Smooth muscle cell (in vitro differentiated cells): Measurements from ENCODE around the gene STK11IP. TPM values are rescaled to one million over a fixed set of nuclear protein-coding genes. Genes with fewer than 3 reads are reported as not detected.

Experiments used
- DNase-seq: peaks from one replicate; lab custom pipeline; 2025; ENCODE audit not compliant: unreplicated experiment; lab: John Stamatoyannopoulos, UW
- H2AFZ ChIP-seq: fragments of 200-600 bp; sonication (generic); 2 replicates; pipeline ENCODE4 v1.6.0; 2016; ENCODE audit warnings: antibody characterized with exemption, low read depth, mild to moderate bottlenecking
- H3F3A ChIP-seq: fragments of 200-600 bp; sonication (generic); 2 replicates; pipeline ENCODE4 v1.6.0; 2017; ENCODE audit warnings: antibody characterized with exemption, low read depth
- H3K27ac ChIP-seq: fragments of 200-600 bp; sonication (generic); 2 replicates; pipeline ENCODE4 v1.5.1; 2016; ENCODE audit warnings: low read depth, mild to moderate bottlenecking
- H3K27me3 ChIP-seq: fragments of 200-600 bp; sonication (generic); 2 replicates; pipeline ENCODE4 v1.6.1; 2016; ENCODE audit warnings: low read depth, mild to moderate bottlenecking
- H3K36me3 ChIP-seq: fragments of 200-600 bp; sonication (generic); 2 replicates; pipeline ENCODE4 v1.5.1; 2016; ENCODE audit warnings: low read depth
- H3K4me1 ChIP-seq: fragments of 200-600 bp; sonication (generic); 2 replicates; pipeline ENCODE4 v1.5.1; 2016; ENCODE audit warnings: low read depth
- H3K4me2 ChIP-seq: fragments of 200-600 bp; sonication (generic); 2 replicates; pipeline ENCODE4 v1.6.0; 2016; ENCODE audit warnings: mild to moderate bottlenecking
- H3K4me3 ChIP-seq: fragments of 200-600 bp; sonication (generic); 2 replicates; pipeline ENCODE4 v1.5.1; 2016; ENCODE audit warnings: mild to moderate bottlenecking
- H3K79me2 ChIP-seq: fragments of 200-600 bp; sonication (generic); 2 replicates; pipeline ENCODE4 v1.6.0; 2016; ENCODE audit warnings: low read depth, mild to moderate bottlenecking
- H3K9ac ChIP-seq: fragments of 200-600 bp; sonication (generic); 2 replicates; pipeline ENCODE4 v1.6.0; 2016; ENCODE audit warnings: low read depth
- H3K9me3 ChIP-seq: fragments of 200-600 bp; sonication (generic); replicated peaks from 2 replicates; pipeline ENCODE4 v1.5.1; 2016; ENCODE audit warnings: low read depth
- H4K20me1 ChIP-seq: fragments of 200-600 bp; sonication (generic); 2 replicates; pipeline ENCODE4 v1.6.0; 2016; ENCODE audit warnings: low read depth
- WGBS: methylation state at CpG from one replicate; pipeline ENCODE4 v1.1.7; 2016; ENCODE audit warnings: low lambda C conversion rate; 5-methylcytosine and 5-hydroxymethylcytosine counted together
- polyA plus RNA-seq: library from polyadenylated mRNA; unstranded; fragments of >200 nt; fragmentation: Nextera tagmentation; extraction: Ambion mirVana; gene quantifications from 2 replicates; pipeline ENCODE4 v1.2.1, GENCODE V29; 2016
- total RNA-seq: library from RNA; depleted of rRNA; stranded (reverse); fragments of >200 nt; gene quantifications from 2 replicates; pipeline ENCODE4 v1.2.3, GENCODE V29; 2014
- TF ChIP-seq, protein P1 (sequence below): fragments of 200-600 bp; sonication (generic); IDR thresholded peaks from 2 replicates; pipeline ENCODE4 v1.5.1; 2017; ENCODE audit warnings: borderline replicate concordance, mild to moderate bottlenecking, antibody characterized with exemption; ENCODE audit not compliant: insufficient read depth, poor library complexity, severe bottlenecking

The STK11IP gene
- total and polyA plus RNA-seq, 2 experiments from 2014 or later = 10.2 to 13.6 TPM

DNA sequence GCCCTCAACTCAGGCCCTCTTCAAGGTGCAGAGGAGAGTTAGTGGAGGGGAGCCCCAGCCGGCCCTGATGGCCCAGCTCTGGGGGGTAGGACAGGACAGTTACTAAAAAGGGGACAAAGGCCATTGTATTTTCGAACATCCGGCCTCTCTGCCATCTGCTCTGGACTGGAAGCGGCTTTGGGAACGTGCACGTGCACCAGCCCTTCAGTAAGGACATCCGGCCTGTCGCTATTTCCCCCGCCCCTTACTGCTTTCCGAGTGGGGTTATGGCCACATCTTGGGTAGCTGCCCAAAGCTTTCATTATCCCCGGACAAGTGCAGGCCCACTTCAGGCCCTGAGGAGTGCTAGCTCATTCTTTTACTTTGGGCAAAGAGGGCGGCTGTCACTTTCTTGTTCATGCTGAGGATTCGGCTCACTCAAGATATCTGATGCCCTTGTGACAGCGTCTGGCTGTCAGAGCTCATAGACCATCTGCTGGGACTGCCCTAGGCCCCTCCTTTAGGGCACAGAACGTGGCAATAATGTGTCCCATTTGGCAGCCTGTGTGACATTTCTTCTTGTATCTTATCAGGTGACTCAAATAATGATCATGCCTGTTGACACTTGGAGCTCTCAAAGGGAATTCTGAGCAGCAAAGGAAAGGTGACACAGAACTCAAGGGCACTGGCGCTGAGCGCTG is 47.3 kb downstream of the STK11IP start:
- no peak overlapping the region for H3K9ac ChIP-seq
- H2AFZ ChIP-seq = no peak overlapping the region
- H3K4me3 ChIP-seq = no peak overlapping the region
- DNase-seq = no peak
- TF ChIP-seq, protein P1, sequence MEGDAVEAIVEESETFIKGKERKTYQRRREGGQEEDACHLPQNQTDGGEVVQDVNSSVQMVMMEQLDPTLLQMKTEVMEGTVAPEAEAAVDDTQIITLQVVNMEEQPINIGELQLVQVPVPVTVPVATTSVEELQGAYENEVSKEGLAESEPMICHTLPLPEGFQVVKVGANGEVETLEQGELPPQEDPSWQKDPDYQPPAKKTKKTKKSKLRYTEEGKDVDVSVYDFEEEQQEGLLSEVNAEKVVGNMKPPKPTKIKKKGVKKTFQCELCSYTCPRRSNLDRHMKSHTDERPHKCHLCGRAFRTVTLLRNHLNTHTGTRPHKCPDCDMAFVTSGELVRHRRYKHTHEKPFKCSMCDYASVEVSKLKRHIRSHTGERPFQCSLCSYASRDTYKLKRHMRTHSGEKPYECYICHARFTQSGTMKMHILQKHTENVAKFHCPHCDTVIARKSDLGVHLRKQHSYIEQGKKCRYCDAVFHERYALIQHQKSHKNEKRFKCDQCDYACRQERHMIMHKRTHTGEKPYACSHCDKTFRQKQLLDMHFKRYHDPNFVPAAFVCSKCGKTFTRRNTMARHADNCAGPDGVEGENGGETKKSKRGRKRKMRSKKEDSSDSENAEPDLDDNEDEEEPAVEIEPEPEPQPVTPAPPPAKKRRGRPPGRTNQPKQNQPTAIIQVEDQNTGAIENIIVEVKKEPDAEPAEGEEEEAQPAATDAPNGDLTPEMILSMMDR = no peak
- H3K9me3 ChIP-seq = no peaks in the 10 kb centered on the region
- H3K4me2 ChIP-seq = peak overlapping the region; percentile 76
- 76% methylated on average over 17 of the region's 17 CpGs for WGBS
- H3K27me3 ChIP-seq = no peaks in the 10 kb centered on the region
- H3K79me2 ChIP-seq = no peaks in the 10 kb centered on the region
- peaks cover 9% of the 10 kb centered on the region for H3F3A ChIP-seq
- H4K20me1 ChIP-seq = no peaks in the 10 kb centered on the region
- H3K4me1 ChIP-seq = peaks cover 6% of the 10 kb centered on the region
- no peaks in the 10 kb centered on the region for H3K36me3 ChIP-seq
- no peak overlapping the region for H3K27ac ChIP-seq

DNA sequence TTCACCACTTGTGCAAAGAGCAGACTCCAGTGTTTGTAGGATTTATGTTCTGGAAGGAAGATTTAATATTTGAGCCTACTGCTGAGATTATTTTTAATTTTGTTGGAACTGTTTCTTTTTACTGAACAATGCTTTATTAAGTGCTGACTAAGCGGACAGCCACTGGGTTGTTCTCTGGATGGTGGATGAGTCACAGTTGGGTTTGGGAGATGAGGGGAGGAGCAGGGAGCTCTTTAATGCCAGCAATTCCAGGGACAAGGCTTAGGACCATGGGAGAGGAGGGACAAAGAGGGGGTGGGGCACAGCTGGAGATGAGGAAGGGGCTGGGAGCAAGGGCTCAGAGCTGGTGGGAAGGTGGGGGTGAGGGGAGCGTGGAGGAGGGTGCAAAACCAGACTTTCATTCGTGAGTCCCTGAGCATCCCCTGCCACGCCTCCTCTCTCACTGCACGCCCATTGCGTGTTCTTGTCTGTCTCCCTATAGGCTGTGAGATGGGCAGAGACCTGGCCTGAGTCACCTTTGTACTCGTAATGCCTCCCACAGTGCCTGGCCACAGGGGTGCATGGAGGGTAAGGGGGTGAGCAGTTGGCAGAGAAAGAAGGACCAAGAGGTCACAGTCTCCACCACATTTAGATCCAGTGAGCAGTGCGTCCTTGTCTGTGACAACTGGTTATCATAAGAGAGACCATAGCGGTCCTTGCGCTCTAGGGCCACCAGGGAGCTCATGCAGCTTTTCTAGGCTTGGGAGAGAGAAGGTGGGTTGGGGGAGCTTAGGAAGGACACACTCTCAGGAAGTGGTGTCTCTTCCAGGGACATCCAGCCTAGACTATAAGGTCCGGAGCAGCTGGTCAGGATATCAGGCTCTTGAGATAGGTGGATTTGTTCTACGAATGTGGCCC is 48.2 kb downstream of the STK11IP start:
- TF ChIP-seq, protein P1 = no peak
- H3K79me2 ChIP-seq = no peaks in the 10 kb centered on the region
- H3K9me3 ChIP-seq = no peaks in the 10 kb centered on the region
- H2AFZ ChIP-seq = no peak overlapping the region
- H3F3A ChIP-seq = peaks cover 9% of the 10 kb centered on the region
- H3K36me3 ChIP-seq = no peaks in the 10 kb centered on the region
- DNase-seq = no peak
- H3K27me3 ChIP-seq = no peaks in the 10 kb centered on the region
- 63% methylated on average over 12 of the region's 12 CpGs for WGBS
- H3K4me2 ChIP-seq = peak overlapping the region; percentile 76
- H3K9ac ChIP-seq = no peak overlapping the region
- H3K4me1 ChIP-seq = peaks cover 6% of the 10 kb centered on the region
- no peaks in the 10 kb centered on the region for H4K20me1 ChIP-seq
- H3K27ac ChIP-seq = no peak overlapping the region
- no peak overlapping the region for H3K4me3 ChIP-seq

- no peaks in the 10 kb centered on the region for H3K9me3 ChIP-seq
Observed at GRCh38 chr2:219648176-219648575, 50.5 kb downstream of the STK11IP start.

More at GRCh38 chr2:219648176-219648575, 50.5 kb downstream of the STK11IP start:
- no peaks in the 10 kb centered on the region for H3K79me2 ChIP-seq
- peaks cover 6% of the 10 kb centered on the region for H3K4me1 ChIP-seq
- no peaks in the 10 kb centered on the region for H4K20me1 ChIP-seq
- TF ChIP-seq, protein P1 = no peak
- H3K4me3 ChIP-seq = no peak overlapping the region
- no peak overlapping the region for H3K27ac ChIP-seq
- no peak overlapping the region for H2AFZ ChIP-seq
- no peak overlapping the region for H3K9ac ChIP-seq
- no peaks in the 10 kb centered on the region for H3K36me3 ChIP-seq
- H3K4me2 ChIP-seq = no peak overlapping the region
- WGBS = 85% methylated on average over 2 of the region's 2 CpGs
- H3K27me3 ChIP-seq = no peaks in the 10 kb centered on the region
- DNase-seq = no peak
- peaks cover 3% of the 10 kb centered on the region for H3F3A ChIP-seq
